ENCODE measurements around the gene SMR3A. TPM values are rescaled to one million over a fixed set of nuclear protein-coding genes. Genes with fewer than 3 reads are reported as not detected.

The SMR3A gene
- total and polyA plus RNA-seq, 8 donors: not detected

DNA sequence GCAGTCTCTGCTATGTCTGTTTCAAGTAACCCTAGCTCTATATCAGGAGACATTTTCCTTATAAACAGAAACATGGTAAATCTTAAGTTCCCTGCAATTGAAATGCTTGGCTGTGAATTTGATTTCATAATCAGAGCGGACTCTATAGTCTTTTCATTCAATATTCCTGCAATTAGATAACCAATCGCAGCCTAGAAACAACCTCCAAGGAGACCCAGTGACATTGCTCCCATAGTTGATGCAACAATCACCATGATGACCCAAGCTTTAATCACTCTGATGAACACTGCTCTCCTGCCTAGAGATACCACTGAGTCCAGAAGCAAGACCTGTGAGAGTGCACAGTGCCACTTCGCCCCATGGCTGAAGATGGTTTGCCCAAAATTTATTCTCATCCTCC, 25.9 kb upstream of the SMR3A start, which contains the start of gene CABS1:
TSS of gene CABS1 (plus strand) at position 301 of the 400 bp plus-strand sequence. CDS start at position 360, 59 bp downstream.
- Histone ChIP-seq H3K27me3 (no peaks in the 10 kb centered on the region), H3K36me3 (no peaks in the 10 kb centered on the region), H3K27ac (no peak within 1 kb of the TSS), H3K9me3 (no peaks in the 10 kb centered on the region), H3K4me1 (no peaks in the 10 kb centered on the region), H3K4me3 (no peak within 1 kb of the TSS)
- DNase-seq: no peak
- WGBS, 5 donors: 94 to 96% (median 95%) methylated on average over 3 of the region's 3 CpGs
- intact Hi-C loops (cut with DNase I; ENCODE audit: low total_unique reads): no loop called here
- TF ChIP-seq EP300 (IDR thresholded peaks at IDR 0.05) (no peak), POLR2A (IDR thresholded peaks at IDR 0.05) (no peak), CTCF (IDR thresholded peaks at IDR 0.05) (no peak), POLR2AphosphoS5 (IDR thresholded peaks at IDR 0.05) (no peak)

DNA sequence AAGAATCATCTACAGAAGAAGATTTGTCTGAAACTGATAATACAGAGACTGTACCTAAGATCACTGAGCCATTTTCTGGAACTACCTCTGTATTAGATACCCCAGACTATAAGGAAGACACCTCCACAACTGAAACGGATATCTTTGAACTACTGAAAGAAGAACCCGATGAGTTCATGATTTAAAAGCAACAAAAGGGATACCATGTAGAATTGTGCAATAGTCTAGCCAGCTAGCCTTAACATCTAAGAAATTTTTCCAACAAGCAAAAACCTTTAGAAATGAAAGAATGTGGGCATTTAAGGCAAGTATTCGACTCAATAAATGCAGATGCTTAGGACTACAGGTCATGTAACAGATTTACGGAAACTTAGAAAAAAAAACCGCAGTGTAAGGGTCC, 24.5 kb upstream of the SMR3A start:
- H3K9me3 ChIP-seq: no peaks in the 10 kb centered on the region
- DNase-seq: no peak
- no peak overlapping the region for H3K27ac ChIP-seq
- no peaks in the 10 kb centered on the region for H3K27me3 ChIP-seq
- H3K4me1 ChIP-seq: no peaks in the 10 kb centered on the region
- intact Hi-C loops (cut with DNase I; ENCODE audit: low total_unique reads): no loop called here
- H3K4me3 ChIP-seq: no peak overlapping the region
- H3K36me3 ChIP-seq: no peaks in the 10 kb centered on the region
- TF ChIP-seq POLR2AphosphoS5 (IDR thresholded peaks at IDR 0.05): no peak
- TF ChIP-seq CTCF (IDR thresholded peaks at IDR 0.05): no peak
- TF ChIP-seq POLR2A (IDR thresholded peaks at IDR 0.05): no peak
- TF ChIP-seq EP300 (IDR thresholded peaks at IDR 0.05): no peak
- WGBS, 5 donors: 85 to 93% (median 88%) methylated on average over 5 of the region's 5 CpGs

GRCh38 chr4:70337886-70338420, 22.6 kb upstream of the SMR3A start:
- H3K4me3 ChIP-seq: no peak overlapping the region
- intact Hi-C loops (cut with DNase I; ENCODE audit: low total_unique reads): no loop called here
- no peaks in the 10 kb centered on the region for H3K9me3 ChIP-seq
- TF ChIP-seq EP300 (IDR thresholded peaks at IDR 0.05) (no peak), POLR2AphosphoS5 (IDR thresholded peaks at IDR 0.05) (no peak), CTCF (IDR thresholded peaks at IDR 0.05) (no peak), POLR2A (IDR thresholded peaks at IDR 0.05) (no peak)
- H3K4me1 ChIP-seq: no peaks in the 10 kb centered on the region
- DNase-seq: no peak
- H3K36me3 ChIP-seq: no peaks in the 10 kb centered on the region
- no peak overlapping the region for H3K27ac ChIP-seq
- 52 to 73% (median 65%) methylated on average over 1 of the region's 1 CpG for WGBS, 5 donors
- H3K27me3 ChIP-seq: no peaks in the 10 kb centered on the region

DNA sequence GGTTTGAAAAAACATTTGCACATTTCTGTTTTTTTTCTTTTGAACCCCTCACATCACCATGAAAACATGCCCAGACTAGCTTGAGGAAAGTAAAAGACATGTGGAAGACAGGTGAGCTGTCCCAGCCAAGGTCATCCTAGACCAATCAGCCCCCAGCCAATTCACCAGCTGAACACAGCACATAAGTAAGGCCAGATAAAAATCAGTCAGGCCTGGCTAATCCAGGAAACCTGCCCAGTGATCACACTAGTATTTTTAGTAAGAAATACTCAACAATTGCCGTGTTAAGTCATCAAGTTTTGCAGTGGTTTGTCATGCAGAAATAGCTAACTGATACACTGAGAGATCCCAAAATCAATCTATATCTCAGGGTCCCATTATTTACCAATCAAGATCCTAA, 4.4 kb upstream of the SMR3A start:
- H3K36me3 ChIP-seq: no peaks in the 10 kb centered on the region

More for the DNA sequence above, 4.4 kb upstream of the SMR3A start:
- Histone ChIP-seq H3K27me3 (no peaks in the 10 kb centered on the region), H3K27ac (no peak overlapping the region), H3K9me3 (no peaks in the 10 kb centered on the region), H3K4me3 (no peak overlapping the region), H3K4me1 (no peaks in the 10 kb centered on the region)
- intact Hi-C loops (cut with DNase I; ENCODE audit: low total_unique reads): no loop called here
- no peak for DNase-seq
- 35 to 84% (median 68%) methylated on average over 1 of the region's 1 CpG for WGBS, 5 donors
- TF ChIP-seq EP300 (IDR thresholded peaks at IDR 0.05) (no peak), CTCF (IDR thresholded peaks at IDR 0.05) (no peak), POLR2AphosphoS5 (IDR thresholded peaks at IDR 0.05) (no peak), POLR2A (IDR thresholded peaks at IDR 0.05) (no peak)
